ENCODE measurements around the gene ATP2A3. TPM values are rescaled to one million over a fixed set of nuclear protein-coding genes. Genes with fewer than 3 reads are reported as not detected.
A peak's percentile ranks its signal among the peaks of the same experiment; 100 is the strongest.

Gene ATP2A3
- total and polyA plus RNA-seq, 4 donors: 16.6 to 64.6 (median 25.5) TPM

DNA sequence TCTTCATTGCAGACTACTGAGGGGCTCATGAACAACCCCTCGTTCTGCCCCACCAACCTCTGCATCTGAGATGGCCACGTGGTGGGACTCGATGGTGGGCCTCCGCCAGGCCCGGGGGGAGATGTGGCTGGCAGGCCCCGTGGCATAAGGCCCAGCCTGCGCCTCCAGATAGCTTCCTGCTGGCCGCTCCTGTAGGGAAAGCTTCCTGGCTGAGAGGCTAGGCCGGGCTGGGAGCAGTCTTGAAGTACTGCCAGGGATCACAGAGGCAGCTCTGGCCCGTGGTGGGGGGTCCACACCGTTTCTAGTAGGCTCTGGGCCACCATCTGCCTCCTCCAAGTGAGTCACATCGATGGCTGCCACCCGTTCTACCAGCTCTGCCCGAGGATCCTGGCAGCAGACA is 79.0 kb downstream of the ATP2A3 start:
- ATAC-seq (ENCODE audit: insufficient read depth, low FRiP score) (no peak), DNase-seq (peak in 2 of 3 donors; percentile 39 to 63)
- no peak overlapping the region for H3K4me3 ChIP-seq
- H3K4me1 ChIP-seq (ENCODE audit: control insufficient read depth in 5 of 5, insufficient read depth in 5 of 5, low read length in 5 of 5): peaks cover 0 to 21% (median 8%) of the 10 kb centered on the region in 5 donors
- TF ChIP-seq, protein P1, sequence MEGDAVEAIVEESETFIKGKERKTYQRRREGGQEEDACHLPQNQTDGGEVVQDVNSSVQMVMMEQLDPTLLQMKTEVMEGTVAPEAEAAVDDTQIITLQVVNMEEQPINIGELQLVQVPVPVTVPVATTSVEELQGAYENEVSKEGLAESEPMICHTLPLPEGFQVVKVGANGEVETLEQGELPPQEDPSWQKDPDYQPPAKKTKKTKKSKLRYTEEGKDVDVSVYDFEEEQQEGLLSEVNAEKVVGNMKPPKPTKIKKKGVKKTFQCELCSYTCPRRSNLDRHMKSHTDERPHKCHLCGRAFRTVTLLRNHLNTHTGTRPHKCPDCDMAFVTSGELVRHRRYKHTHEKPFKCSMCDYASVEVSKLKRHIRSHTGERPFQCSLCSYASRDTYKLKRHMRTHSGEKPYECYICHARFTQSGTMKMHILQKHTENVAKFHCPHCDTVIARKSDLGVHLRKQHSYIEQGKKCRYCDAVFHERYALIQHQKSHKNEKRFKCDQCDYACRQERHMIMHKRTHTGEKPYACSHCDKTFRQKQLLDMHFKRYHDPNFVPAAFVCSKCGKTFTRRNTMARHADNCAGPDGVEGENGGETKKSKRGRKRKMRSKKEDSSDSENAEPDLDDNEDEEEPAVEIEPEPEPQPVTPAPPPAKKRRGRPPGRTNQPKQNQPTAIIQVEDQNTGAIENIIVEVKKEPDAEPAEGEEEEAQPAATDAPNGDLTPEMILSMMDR (IDR thresholded peaks at IDR 0.05; ENCODE audit: control extremely low read depth, extremely low read depth): no peak
- no peak overlapping the region for H3K9ac ChIP-seq (ENCODE audit: insufficient read depth in 1 of 2, low read length in 2 of 2)
- H3K27me3 ChIP-seq (ENCODE audit: control insufficient read depth in 3 of 3, insufficient read depth in 3 of 3, low read length in 2 of 3): no peaks in the 10 kb centered on the region
- H3K27ac ChIP-seq (ENCODE audit: low read depth in 1 of 2, low read length in 1 of 2): no peak overlapping the region
- H3K36me3 ChIP-seq (ENCODE audit: control insufficient read depth in 4 of 4, insufficient read depth in 4 of 4, low read length in 4 of 4): peaks cover 0 to 12% (median 3%) of the 10 kb centered on the region in 4 donors
- WGBS, 2 donors: 67 to 82% methylated on average over 14 of the region's 14 CpGs
- no peaks in the 10 kb centered on the region for H3K9me3 ChIP-seq (ENCODE audit: control insufficient read depth in 4 of 4, insufficient read depth in 3 of 4, low read length in 3 of 4)

DNA sequence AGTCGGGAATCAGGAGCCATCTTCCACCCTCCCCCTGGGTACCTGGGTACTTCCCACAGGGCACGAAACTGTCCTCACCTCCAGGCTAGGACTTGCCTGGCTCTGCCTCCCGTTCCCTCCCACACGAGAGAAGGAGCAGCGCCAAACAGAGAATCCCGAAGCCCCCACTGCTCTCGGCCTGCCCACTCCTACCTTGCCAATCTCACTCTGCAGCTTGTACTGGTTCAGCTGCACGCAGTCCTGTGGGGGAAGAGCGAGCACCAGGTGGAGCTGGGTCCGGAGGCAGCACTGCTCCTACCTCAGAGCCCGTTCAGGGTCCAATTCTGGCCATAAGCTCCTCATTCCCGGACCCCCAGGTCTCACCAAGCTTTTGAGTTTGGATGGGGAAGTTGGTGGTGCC is 80.0 kb downstream of the ATP2A3 start:
- DNase-seq: no peak
- Histone ChIP-seq H3K27me3 (ENCODE audit: control insufficient read depth in 3 of 3, insufficient read depth in 3 of 3, low read length in 2 of 3) (no peaks in the 10 kb centered on the region), H3K36me3 (ENCODE audit: control insufficient read depth in 4 of 4, insufficient read depth in 4 of 4, low read length in 4 of 4) (peaks cover 0 to 14% (median 3%) of the 10 kb centered on the region in 4 donors), H3K4me3 (no peak overlapping the region), H3K4me1 (ENCODE audit: control insufficient read depth in 5 of 5, insufficient read depth in 5 of 5, low read length in 5 of 5) (peaks cover 0 to 16% (median 3%) of the 10 kb centered on the region in 5 donors), H3K9me3 (ENCODE audit: control insufficient read depth in 4 of 4, insufficient read depth in 3 of 4, low read length in 3 of 4) (no peaks in the 10 kb centered on the region), H3K27ac (ENCODE audit: low read depth in 1 of 2, low read length in 1 of 2) (no peak overlapping the region), H3K9ac (ENCODE audit: insufficient read depth in 1 of 2, low read length in 2 of 2) (no peak overlapping the region)
- TF ChIP-seq, protein P1 (IDR thresholded peaks at IDR 0.05; ENCODE audit: control extremely low read depth, extremely low read depth): no peak
- no peak for ATAC-seq (ENCODE audit: insufficient read depth, low FRiP score)
- 87 to 95% methylated on average over 12 of the region's 12 CpGs for WGBS, 2 donors

DNA sequence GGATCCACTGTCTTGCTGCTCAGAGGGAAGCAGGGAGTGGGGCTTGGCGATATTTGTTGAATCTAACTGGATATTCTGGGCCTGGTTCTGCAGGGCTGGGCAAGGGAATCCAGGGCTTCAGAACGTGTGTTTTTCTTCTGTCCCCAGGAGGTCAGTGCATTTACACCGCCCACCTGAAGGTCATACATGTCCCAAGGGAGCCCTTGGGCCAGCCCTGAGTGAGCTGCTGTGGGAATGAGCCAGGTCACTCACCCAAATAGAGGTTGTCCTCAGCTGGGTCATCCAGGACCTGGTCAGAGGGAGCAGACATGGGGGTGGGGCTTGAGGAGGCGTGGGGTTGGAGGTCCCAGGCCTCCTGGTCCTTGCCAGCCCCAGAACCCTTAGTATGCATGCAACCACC is 82.0 kb downstream of the ATP2A3 start:
- H3K36me3 ChIP-seq (ENCODE audit: control insufficient read depth in 4 of 4, insufficient read depth in 4 of 4, low read length in 4 of 4): peaks cover 0 to 14% (median 3%) of the 10 kb centered on the region in 4 donors
- ATAC-seq (ENCODE audit: insufficient read depth, low FRiP score): no peak
- H3K9me3 ChIP-seq (ENCODE audit: control insufficient read depth in 4 of 4, insufficient read depth in 3 of 4, low read length in 3 of 4): no peaks in the 10 kb centered on the region
- no peak overlapping the region for H3K9ac ChIP-seq (ENCODE audit: insufficient read depth in 1 of 2, low read length in 2 of 2)
- DNase-seq: no peak
- no peak overlapping the region for H3K4me3 ChIP-seq
- 86 to 91% methylated on average over 4 of the region's 4 CpGs for WGBS, 2 donors
- H3K4me1 ChIP-seq (ENCODE audit: control insufficient read depth in 5 of 5, insufficient read depth in 5 of 5, low read length in 5 of 5): peaks cover 0 to 17% (median 0%) of the 10 kb centered on the region in 5 donors
- no peaks in the 10 kb centered on the region for H3K27me3 ChIP-seq (ENCODE audit: control insufficient read depth in 3 of 3, insufficient read depth in 3 of 3, low read length in 2 of 3)
- H3K27ac ChIP-seq (ENCODE audit: low read depth in 1 of 2, low read length in 1 of 2): no peak overlapping the region
- TF ChIP-seq, protein P1 (IDR thresholded peaks at IDR 0.05; ENCODE audit: control extremely low read depth, extremely low read depth): no peak

DNA sequence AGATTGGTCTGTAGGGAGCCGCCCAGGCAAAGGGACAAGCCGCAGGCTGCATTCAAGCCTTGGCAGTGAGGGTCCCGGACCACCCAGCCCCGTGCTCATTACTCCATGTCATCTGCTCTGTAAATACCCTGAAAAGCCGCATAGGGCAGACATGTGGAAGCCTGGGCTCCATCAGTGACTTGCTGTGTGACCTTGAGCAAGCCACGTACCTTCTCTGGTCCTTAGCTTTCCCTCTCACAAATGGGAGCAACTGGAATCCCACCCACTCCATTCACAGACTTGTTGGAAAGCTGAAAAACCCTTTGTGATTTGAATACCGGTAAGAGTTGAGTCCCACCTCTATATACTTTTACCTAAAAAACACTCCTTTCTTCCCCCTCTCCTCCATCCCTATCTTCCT is 83.3 kb downstream of the ATP2A3 start:
- Histone ChIP-seq H3K9me3 (ENCODE audit: control insufficient read depth in 4 of 4, insufficient read depth in 3 of 4, low read length in 3 of 4) (no peaks in the 10 kb centered on the region), H3K27ac (ENCODE audit: low read depth in 1 of 2, low read length in 1 of 2) (no peak overlapping the region), H3K4me1 (ENCODE audit: control insufficient read depth in 5 of 5, insufficient read depth in 5 of 5, low read length in 5 of 5) (peaks cover 0 to 17% (median 0%) of the 10 kb centered on the region in 5 donors), H3K36me3 (ENCODE audit: control insufficient read depth in 4 of 4, insufficient read depth in 4 of 4, low read length in 4 of 4) (peaks cover 0 to 16% (median 3%) of the 10 kb centered on the region in 4 donors), H3K9ac (ENCODE audit: insufficient read depth in 1 of 2, low read length in 2 of 2) (no peak overlapping the region), H3K4me3 (no peak overlapping the region), H3K27me3 (ENCODE audit: control insufficient read depth in 3 of 3, insufficient read depth in 3 of 3, low read length in 2 of 3) (no peaks in the 10 kb centered on the region)
- ATAC-seq (ENCODE audit: insufficient read depth, low FRiP score) (no peak), DNase-seq (no peak)
- TF ChIP-seq, protein P1 (IDR thresholded peaks at IDR 0.05; ENCODE audit: control extremely low read depth, extremely low read depth): no peak
- WGBS, 2 donors: 95 to 99% methylated on average over 7 of the region's 7 CpGs

Data from lung (tissue), 12 donors.